ENCODE data around the gene SH3BP1. TPM values are rescaled to one million over a fixed set of nuclear protein-coding genes. Genes with fewer than 3 reads are reported as not detected.

Gene SH3BP1
- total RNA-seq, 1 donor from 2014 or later: 31.9 TPM

DNA sequence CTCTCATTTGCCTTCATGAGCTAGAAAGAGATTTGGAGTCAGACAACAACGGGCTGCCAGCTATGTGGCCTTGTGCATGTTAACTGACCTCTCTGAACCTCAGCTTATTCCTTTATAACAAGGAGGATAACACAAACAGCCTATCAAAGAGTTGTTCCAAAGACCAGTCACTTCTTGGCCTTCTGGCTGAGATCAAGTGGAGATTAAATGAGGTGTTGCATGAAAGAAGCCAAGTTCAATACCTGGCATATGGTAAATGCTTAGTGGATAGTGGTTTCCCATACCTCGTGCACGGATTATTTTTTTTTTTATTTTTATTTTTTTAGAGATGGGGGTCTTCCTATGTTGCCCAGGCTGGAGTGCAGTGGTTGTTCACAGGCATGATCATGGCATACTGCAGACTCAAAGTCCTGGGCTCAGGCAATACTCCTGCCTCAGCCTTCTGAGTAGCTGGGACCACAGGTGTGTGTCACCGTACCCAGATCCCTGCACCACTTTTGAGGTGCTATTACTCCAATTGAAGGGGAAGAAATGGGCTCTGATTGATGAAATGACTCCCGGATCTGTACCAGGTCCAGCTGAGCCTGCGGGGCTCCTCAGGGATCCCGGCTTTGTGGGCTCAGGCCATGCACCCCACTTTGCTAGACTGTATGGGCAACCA is 40.9 kb downstream of the SH3BP1 start:
- H3K27me3 Mint-ChIP-seq (ENCODE audit: low read depth): no peaks in the 10 kb centered on the region
- peak overlapping the region; percentile 64 for H3K27ac Mint-ChIP-seq
- peaks cover 28% of the 10 kb centered on the region for H3K4me1 Mint-ChIP-seq
- TF ChIP-seq, protein P1, sequence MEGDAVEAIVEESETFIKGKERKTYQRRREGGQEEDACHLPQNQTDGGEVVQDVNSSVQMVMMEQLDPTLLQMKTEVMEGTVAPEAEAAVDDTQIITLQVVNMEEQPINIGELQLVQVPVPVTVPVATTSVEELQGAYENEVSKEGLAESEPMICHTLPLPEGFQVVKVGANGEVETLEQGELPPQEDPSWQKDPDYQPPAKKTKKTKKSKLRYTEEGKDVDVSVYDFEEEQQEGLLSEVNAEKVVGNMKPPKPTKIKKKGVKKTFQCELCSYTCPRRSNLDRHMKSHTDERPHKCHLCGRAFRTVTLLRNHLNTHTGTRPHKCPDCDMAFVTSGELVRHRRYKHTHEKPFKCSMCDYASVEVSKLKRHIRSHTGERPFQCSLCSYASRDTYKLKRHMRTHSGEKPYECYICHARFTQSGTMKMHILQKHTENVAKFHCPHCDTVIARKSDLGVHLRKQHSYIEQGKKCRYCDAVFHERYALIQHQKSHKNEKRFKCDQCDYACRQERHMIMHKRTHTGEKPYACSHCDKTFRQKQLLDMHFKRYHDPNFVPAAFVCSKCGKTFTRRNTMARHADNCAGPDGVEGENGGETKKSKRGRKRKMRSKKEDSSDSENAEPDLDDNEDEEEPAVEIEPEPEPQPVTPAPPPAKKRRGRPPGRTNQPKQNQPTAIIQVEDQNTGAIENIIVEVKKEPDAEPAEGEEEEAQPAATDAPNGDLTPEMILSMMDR (IDR thresholded peaks at IDR 0.05; ENCODE audit: unreplicated experiment): no peak
- no peaks in the 10 kb centered on the region for H3K9me3 Mint-ChIP-seq
- H3K36me3 Mint-ChIP-seq: no peaks in the 10 kb centered on the region
- DNase-seq (ENCODE audit: low spot score in 2 of 2, unreplicated experiment in 2 of 2): no peak
- no peak overlapping the region for H3K4me3 Mint-ChIP-seq

DNA sequence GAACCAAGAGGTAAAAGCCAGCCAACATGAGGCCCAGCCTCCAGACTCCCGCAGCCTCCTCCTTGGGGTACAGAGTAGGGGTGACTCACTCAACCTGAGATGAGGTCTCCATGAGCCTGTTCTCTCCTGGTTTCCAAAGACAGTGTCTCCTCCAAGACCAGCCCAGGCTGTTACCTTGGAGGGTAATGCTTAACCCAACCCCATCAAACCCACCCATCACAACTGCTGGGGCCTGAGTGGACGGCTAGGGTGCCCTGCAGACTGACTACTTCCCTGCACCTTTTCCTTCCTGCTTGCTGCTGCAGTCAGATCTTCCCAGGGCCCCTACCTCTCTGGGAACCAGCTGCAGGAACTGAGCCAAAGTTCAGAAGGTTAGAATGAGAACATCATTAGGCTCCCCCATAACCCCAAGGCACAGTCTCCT is 41.5 kb downstream of the SH3BP1 start:
- TF ChIP-seq, protein P1 (IDR thresholded peaks at IDR 0.05; ENCODE audit: unreplicated experiment): no peak
- Mint-ChIP-seq H3K4me3 (no peak overlapping the region), H3K9me3 (no peaks in the 10 kb centered on the region), H3K4me1 (peaks cover 23% of the 10 kb centered on the region), H3K27ac (no peak overlapping the region), H3K36me3 (no peaks in the 10 kb centered on the region), H3K27me3 (ENCODE audit: low read depth) (no peaks in the 10 kb centered on the region)
- no peak for DNase-seq (ENCODE audit: low spot score in 2 of 2, unreplicated experiment in 2 of 2)

DNA sequence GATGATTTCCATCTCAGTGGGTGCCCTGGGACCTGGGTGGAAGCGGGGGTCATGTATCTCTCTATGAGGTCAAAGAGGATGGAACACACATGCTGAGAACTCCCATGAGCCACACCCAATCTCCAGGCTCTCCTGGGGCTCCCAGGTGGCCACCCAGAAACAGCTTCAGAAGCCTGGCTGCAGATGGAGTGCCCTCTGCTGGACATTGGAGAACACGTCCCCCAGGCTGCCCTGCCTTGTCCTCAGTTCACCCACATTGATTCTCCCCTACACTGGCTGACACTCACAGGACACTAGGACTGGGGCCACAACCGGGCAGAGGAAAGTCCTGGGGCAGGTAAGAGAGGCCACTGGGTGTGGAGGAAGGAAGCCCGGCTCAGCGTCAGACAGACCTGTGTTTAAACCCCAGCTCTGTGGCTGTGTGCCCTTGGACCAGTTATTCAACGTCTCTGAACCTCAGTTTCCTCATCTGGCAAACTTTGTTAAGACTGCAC is 42.1 kb downstream of the SH3BP1 start:
- Mint-ChIP-seq H3K27ac (no peak overlapping the region), H3K36me3 (no peaks in the 10 kb centered on the region), H3K27me3 (ENCODE audit: low read depth) (no peaks in the 10 kb centered on the region), H3K4me3 (no peak overlapping the region), H3K9me3 (no peaks in the 10 kb centered on the region), H3K4me1 (peaks cover 21% of the 10 kb centered on the region)
- TF ChIP-seq, protein P1 (IDR thresholded peaks at IDR 0.05; ENCODE audit: unreplicated experiment): peak; percentile 73
- DNase-seq (ENCODE audit: low spot score in 2 of 2, unreplicated experiment in 2 of 2): peak in 1 of 2 experiments; percentile 72

DNA sequence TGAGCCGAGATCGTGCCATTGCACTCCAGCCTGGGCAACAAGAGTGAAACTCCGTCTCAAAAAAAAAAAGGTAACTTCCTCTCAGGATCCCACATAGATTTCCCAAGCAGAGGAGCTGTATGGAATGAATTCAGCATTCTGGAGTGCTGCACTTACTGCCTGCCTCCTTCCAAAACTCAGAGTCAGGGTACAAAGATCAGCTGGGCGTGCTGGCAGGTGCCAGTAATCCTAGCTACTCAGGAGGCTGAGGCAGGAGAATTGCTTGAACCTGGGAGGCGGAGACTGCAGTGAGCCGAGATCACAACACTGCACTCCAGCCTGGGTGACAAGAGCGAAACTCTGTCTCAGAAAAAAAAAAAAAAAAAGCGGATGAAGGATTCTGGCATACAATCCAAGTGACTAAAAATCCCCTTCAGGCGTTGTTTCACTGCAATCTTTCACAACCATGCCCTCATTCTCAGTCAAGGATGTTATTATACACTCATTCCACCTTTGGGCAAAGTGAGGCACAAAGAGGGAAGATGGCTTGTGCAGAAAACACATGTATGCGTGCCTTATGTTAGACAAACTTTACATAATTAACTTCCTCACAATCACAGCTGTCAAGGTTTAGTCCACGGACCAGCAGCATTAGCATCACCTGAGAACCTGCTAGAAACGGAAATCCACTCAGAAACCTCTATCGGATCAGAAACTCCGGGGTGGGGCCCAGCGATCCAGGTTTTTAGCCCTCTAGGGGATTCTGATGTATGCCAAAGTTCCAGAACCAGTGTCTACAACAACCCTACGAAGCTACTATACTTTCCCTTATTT is 45.5 kb downstream of the SH3BP1 start:
- Mint-ChIP-seq H3K4me3 (peak overlapping the region; percentile 98), H3K4me1 (peaks cover 21% of the 10 kb centered on the region), H3K27me3 (ENCODE audit: low read depth) (no peaks in the 10 kb centered on the region), H3K9me3 (no peaks in the 10 kb centered on the region), H3K27ac (peak overlapping the region; percentile 9), H3K36me3 (peaks cover 8% of the 10 kb centered on the region)
- TF ChIP-seq, protein P1 (IDR thresholded peaks at IDR 0.05; ENCODE audit: unreplicated experiment): no peak
- DNase-seq (ENCODE audit: low spot score in 2 of 2, unreplicated experiment in 2 of 2): no peak

DNA sequence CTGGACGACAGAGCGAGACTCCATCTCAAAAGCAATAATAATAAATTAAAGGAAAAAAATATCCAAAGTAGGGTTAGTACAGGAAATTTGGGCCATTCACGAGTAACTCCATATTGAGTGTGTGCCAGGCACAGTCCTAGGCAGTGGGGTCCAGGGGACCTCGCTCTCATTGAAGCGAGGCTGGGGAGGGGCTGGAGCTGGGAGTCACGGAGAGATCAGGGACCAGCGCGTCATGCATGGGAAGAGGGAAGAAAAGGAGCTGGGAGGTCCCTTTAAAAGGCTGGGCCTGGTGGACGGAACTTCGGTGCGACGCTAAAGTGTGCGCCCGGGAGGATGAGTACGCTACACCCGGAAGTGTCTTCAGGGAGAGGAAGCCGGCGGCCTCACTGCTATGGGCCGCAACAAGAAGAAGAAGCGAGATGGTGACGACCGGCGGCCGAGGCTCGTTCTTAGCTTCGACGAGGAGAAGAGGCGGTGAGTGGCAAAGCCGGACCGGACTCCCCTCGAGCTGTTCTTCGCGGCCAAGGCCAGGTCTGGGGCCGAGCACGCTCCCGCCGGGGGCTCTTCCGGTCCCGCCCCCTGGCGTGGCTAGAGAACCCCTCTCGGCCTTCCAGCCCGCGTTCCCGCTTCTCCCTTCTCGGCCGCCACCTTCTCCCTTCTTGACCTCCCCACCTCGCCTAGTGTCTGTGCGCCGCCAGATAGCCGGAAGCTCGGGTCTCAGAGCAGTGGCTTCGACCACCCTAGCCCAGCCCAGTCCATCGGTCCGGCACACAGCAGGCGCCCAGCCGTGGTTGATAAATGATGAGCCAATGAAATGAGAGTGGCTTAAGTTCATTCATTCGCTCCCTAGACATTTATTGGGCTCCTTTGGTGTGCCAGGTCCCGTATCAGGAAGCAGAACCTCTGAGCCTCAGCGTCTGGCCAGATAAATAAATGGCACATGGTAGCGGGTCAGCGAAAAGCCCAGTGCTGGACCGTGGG is 46.8 kb downstream of the SH3BP1 start, which contains the start of gene NOL12:
TSS of gene NOL12 (plus strand) at position 342 of the 981 bp plus-strand sequence. CDS start at position 392, 50 bp downstream.
- Mint-ChIP-seq H3K4me1 (peaks cover 18% of the 10 kb centered on the region), H3K27me3 (ENCODE audit: low read depth) (no peaks in the 10 kb centered on the region), H3K9me3 (no peaks in the 10 kb centered on the region), H3K36me3 (peaks cover 15% of the 10 kb centered on the region), H3K4me3 (peak within 1 kb of the TSS; percentile 98), H3K27ac (peak within 1 kb of the TSS; percentile 97)
- TF ChIP-seq, protein P1 (IDR thresholded peaks at IDR 0.05; ENCODE audit: unreplicated experiment): no peak
- DNase-seq (ENCODE audit: low spot score in 2 of 2, unreplicated experiment in 2 of 2): peak in 1 of 2 experiments; percentile 83
